ENCODE measurements around the gene RPL27. TPM values are rescaled to one million over a fixed set of nuclear protein-coding genes. Genes with fewer than 3 reads are reported as not detected.

Gene RPL27
- total RNA-seq, 2 donors from 2014 or later, result 535 to 569 TPM

DNA sequence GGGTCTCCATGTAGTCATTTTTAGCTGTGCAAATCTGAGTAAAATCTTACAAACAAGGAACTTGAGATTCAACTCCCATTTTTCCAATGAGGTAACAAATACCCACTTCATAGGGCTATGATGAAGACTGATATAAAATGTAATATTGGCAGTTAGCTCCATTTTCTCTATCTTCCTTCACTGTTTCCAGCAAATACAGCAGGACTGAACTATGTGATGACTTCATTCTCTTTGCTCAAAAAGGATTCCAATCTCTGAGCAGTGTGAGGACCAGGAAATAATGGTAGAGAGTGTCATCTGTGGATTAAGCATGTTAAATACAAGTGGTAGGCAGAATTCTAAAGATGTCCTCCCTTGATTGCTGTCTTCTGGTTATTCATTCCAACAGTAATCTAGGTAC, 45.1 kb downstream of the RPL27 start:
- DNase-seq (ENCODE audit: low spot score) (no peak), ATAC-seq (ENCODE audit: insufficient number of reproducible peaks, low FRiP score, low read depth) (no peak)
- no peak overlapping the region for H3K27ac ChIP-seq
- TF ChIP-seq, protein P1, sequence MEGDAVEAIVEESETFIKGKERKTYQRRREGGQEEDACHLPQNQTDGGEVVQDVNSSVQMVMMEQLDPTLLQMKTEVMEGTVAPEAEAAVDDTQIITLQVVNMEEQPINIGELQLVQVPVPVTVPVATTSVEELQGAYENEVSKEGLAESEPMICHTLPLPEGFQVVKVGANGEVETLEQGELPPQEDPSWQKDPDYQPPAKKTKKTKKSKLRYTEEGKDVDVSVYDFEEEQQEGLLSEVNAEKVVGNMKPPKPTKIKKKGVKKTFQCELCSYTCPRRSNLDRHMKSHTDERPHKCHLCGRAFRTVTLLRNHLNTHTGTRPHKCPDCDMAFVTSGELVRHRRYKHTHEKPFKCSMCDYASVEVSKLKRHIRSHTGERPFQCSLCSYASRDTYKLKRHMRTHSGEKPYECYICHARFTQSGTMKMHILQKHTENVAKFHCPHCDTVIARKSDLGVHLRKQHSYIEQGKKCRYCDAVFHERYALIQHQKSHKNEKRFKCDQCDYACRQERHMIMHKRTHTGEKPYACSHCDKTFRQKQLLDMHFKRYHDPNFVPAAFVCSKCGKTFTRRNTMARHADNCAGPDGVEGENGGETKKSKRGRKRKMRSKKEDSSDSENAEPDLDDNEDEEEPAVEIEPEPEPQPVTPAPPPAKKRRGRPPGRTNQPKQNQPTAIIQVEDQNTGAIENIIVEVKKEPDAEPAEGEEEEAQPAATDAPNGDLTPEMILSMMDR (IDR thresholded peaks at IDR 0.05), result no peak
- no peaks in the 10 kb centered on the region for H3K4me1 ChIP-seq (ENCODE audit: control insufficient read depth in 1 of 2, low read depth in 2 of 2)
- H3K4me3 ChIP-seq, result no peak overlapping the region
- no peaks in the 10 kb centered on the region for H3K27me3 ChIP-seq (replicated peaks; ENCODE audit: insufficient read depth)
- H3K9me3 ChIP-seq, result no peaks in the 10 kb centered on the region
- no peaks in the 10 kb centered on the region for H3K36me3 ChIP-seq

- Histone ChIP-seq H3K27ac (no peak overlapping the region), H3K27me3 (replicated peaks; ENCODE audit: insufficient read depth) (no peaks in the 10 kb centered on the region), H3K4me3 (no peak overlapping the region), H3K36me3 (no peaks in the 10 kb centered on the region), H3K4me1 (ENCODE audit: control insufficient read depth in 1 of 2, low read depth in 2 of 2) (no peaks in the 10 kb centered on the region), H3K9me3 (no peaks in the 10 kb centered on the region)
- no peak for ATAC-seq (ENCODE audit: insufficient number of reproducible peaks, low FRiP score, low read depth)
- DNase-seq (ENCODE audit: low spot score), result no peak
- TF ChIP-seq, protein P1 (IDR thresholded peaks at IDR 0.05), result no peak
Measured at GRCh38 chr17:43044024-43044423, 45.8 kb downstream of the RPL27 start.

GRCh38 chr17:43051969-43052368, 53.8 kb downstream of the RPL27 start:
- Histone ChIP-seq H3K27ac (no peak overlapping the region), H3K4me3 (no peak overlapping the region), H3K4me1 (ENCODE audit: control insufficient read depth in 1 of 2, low read depth in 2 of 2) (no peaks in the 10 kb centered on the region), H3K9me3 (no peaks in the 10 kb centered on the region), H3K27me3 (replicated peaks; ENCODE audit: insufficient read depth) (no peaks in the 10 kb centered on the region), H3K36me3 (no peaks in the 10 kb centered on the region)
- no peak for ATAC-seq (ENCODE audit: insufficient number of reproducible peaks, low FRiP score, low read depth)
- no peak for DNase-seq (ENCODE audit: low spot score)
- TF ChIP-seq, protein P1 (IDR thresholded peaks at IDR 0.05), result no peak

Other genes with a start within 250 kb of the RPL27 start
- 10 to 100 TPM; 11.0 to 32.3 TPM for gene RAMP2, start 237.2 kb upstream of the RPL27 start, total RNA-seq
- 10 to 100 TPM; 18.5 to 24.2 TPM for gene VPS25, start 225.0 kb upstream of the RPL27 start, total RNA-seq
- not detected for gene WNK4, start 217.8 kb upstream of the RPL27 start, total RNA-seq
- gene COA3, start 199.7 kb upstream of the RPL27 start, total RNA-seq, result 10 to 100 TPM; 34.3 to 36.1 TPM
- not detected for gene CNTD1, start 199.6 kb upstream of the RPL27 start, total RNA-seq
- 100 to 1,000 TPM in 1 of 2 donors, 10 to 100 TPM in 1; 99.6 to 122 TPM for gene BECN1, start 174.1 kb upstream of the RPL27 start, total RNA-seq
- 10 to 100 TPM; 41.2 to 82.5 TPM for gene PSME3, start 165.0 kb upstream of the RPL27 start, total RNA-seq
- gene AOC2, start 153.8 kb upstream of the RPL27 start, total RNA-seq, result 1 to 10 TPM in 1 of 2 donors, under 1 TPM in 1; 0.68 to 2.8 TPM
- gene AOC3, start 147.2 kb upstream of the RPL27 start, total RNA-seq, result 100 to 1,000 TPM; 117 to 146 TPM
- gene G6PC1, start 97.6 kb upstream of the RPL27 start, total RNA-seq, result not detected
- gene AARSD1, start 34.0 kb upstream of the RPL27 start, total RNA-seq, result 10 to 100 TPM; 26.0 to 35.5 TPM
- 1 to 10 TPM; 1.5 to 2.0 TPM for gene PTGES3L, start 18.3 kb upstream of the RPL27 start, total RNA-seq
- gene RUNDC1, start 17.9 kb upstream of the RPL27 start, total RNA-seq, result 10 to 100 TPM; 16.6 to 17.9 TPM
- gene IFI35, start 8.4 kb downstream of the RPL27 start, total RNA-seq, result 10 to 100 TPM; 34.4 to 34.8 TPM
- gene VAT1, start 24.0 kb downstream of the RPL27 start, total RNA-seq, result 100 to 1,000 TPM in 1 of 2 donors, 10 to 100 TPM in 1; 91.5 to 158 TPM
- gene RND2, start 26.8 kb downstream of the RPL27 start, total RNA-seq, result 1 to 10 TPM in 1 of 2 donors, under 1 TPM in 1; 0.81 to 2.4 TPM
- gene BRCA1, start 126.9 kb downstream of the RPL27 start, total RNA-seq, result 10 to 100 TPM in 1 of 2 donors, 1 to 10 TPM in 1; 8.6 to 21.1 TPM
- 100 to 1,000 TPM in 1 of 2 donors, 10 to 100 TPM in 1; 92.1 to 101 TPM for gene NBR1, start 172.8 kb downstream of the RPL27 start, total RNA-seq
- 10 to 100 TPM; 17.3 to 22.5 TPM for gene TMEM106A, start 213.5 kb downstream of the RPL27 start, total RNA-seq
- not detected for gene CCDC200, start 230.2 kb downstream of the RPL27 start, total RNA-seq
- not detected for gene RNU2-1, start 235.6 kb downstream of the RPL27 start, total RNA-seq